Body of pancreas (tissue), 4 donors: ENCODE data around the gene SETSIP. TPM values are rescaled to one million over a fixed set of nuclear protein-coding genes. Genes with fewer than 3 reads are reported as not detected.
"Not testable (repeated sequence)": the region's sequence is repeated elsewhere in the genome, so short reads cannot be mapped to it uniquely, and the experiment has no call there.

Experiments
- ATAC-seq: fragments of 150-250 bp; one replicate; pipeline ENCODE4 v1.9.1; 2016
- DNase-seq, 4 donors: peaks; one replicate each; pipeline ENCODE4 v3.0.0-alpha.2; 2019
- H3K27ac ChIP-seq, 4 donors: fragments of 200-600 bp; sonication (generic); 1 replicate in 3 of 4; 2 replicates in 1 of 4; pipeline versions ENCODE4 v1.5.1 to v1.6.1; 2016 to 2019; ENCODE audit warnings: mild to moderate bottlenecking in 1 of 4, mixed read lengths in 1 of 4, moderate library complexity in 1 of 4
- H3K27me3 ChIP-seq, 2 donors: fragments of 200-600 bp; sonication (generic); one replicate each; pipeline ENCODE4 v1.6.0; 2016; ENCODE audit warnings: mild to moderate bottlenecking in 1 of 2
- H3K36me3 ChIP-seq, 2 donors: fragments of 200-600 bp; sonication (generic); replicated peaks in 1 of 2; 2 replicates each; pipeline ENCODE4 v1.5.1; 2016; ENCODE audit warnings: low read depth in 2 of 2; ENCODE audit not compliant: insufficient read depth in 1 of 2
- H3K4me1 ChIP-seq: fragments of 200-600 bp; sonication (generic); one replicate; pipeline ENCODE4 v1.6.0; 2016
- H3K4me3 ChIP-seq, 2 donors: fragments of 200-600 bp; sonication (generic); 1 replicate in 1 of 2; 2 replicates in 1 of 2; pipeline ENCODE4 v1.5.1; 2016 to 2019
- H3K9me3 ChIP-seq, 3 donors: fragments of 200-600 bp; sonication (generic); 1 replicate in 2 of 3; 2 replicates in 1 of 3; pipeline ENCODE4 v1.5.1; 2016
- POLR2A ChIP-seq, 3 donors: fragments of 450-650 bp; IDR thresholded peaks; one replicate each; pipeline ENCODE4 v1.6.1; 2016; ENCODE audit warnings: antibody characterized with exemption in 3 of 3, mild to moderate bottlenecking in 2 of 3
- WGBS, 2 donors: methylation state at CpG; one replicate each; pipeline ENCODE4 v1.1.5; 2017; 5-methylcytosine and 5-hydroxymethylcytosine counted together
- intact Hi-C: fragments of 100-400 bp; cut with DNase I; formaldehyde crosslinking; loops from one replicate; pipeline ENCODE4 v1.15.1; 2023
- total RNA-seq, 2 donors: library from RNA; depleted of rRNA; stranded (reverse); fragments of >200 nt; gene quantifications; one replicate each; pipeline ENCODE4 v1.1.0, GENCODE V29; 2016
- TF ChIP-seq, protein P1 (sequence below), 7 experiments: fragments of 450-650 bp in 4 of 7; fragments of 200-600 bp in 3 of 7; sonication (generic) in 3 of 7; IDR thresholded peaks; one replicate each; pipeline ENCODE4 v1.5.1; 2016 to 2019; ENCODE audit warnings: antibody characterized with exemption in 7 of 7

SETSIP gene
- total RNA-seq, 2 donors from 2014 or later: not detected

DNA sequence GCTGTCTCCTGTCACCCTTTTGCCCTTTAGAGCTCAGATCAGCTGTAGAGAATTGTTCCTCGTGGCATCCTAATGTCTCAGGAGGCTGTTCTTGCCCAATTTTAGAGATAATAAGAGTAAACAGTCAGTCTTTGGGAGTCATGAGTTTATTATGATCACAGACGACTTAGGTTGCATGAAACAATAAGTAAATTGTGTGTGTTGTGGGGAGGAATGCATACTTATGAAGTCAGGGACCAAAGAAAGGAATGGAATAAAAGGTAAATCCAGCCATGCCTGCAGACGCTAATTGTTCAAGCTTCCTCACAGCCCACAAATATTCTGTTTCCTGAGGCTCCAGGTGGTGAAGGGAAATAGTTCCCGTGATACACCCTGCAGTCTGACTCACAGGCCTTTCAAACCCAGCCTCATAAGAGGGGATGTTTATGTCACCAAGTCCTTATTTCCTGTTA is 44.5 kb downstream of the SETSIP start:
- 17 to 25% methylated on average over 4 of the region's 4 CpGs for WGBS, 2 donors
- peaks cover 4% of the 10 kb centered on the region for H3K4me1 ChIP-seq
- no peak overlapping the region for H3K4me3 ChIP-seq
- no peaks in the 10 kb centered on the region for H3K36me3 ChIP-seq
- no peak for TF ChIP-seq POLR2A (IDR thresholded peaks at IDR 0.05)
- TF ChIP-seq, protein P1, sequence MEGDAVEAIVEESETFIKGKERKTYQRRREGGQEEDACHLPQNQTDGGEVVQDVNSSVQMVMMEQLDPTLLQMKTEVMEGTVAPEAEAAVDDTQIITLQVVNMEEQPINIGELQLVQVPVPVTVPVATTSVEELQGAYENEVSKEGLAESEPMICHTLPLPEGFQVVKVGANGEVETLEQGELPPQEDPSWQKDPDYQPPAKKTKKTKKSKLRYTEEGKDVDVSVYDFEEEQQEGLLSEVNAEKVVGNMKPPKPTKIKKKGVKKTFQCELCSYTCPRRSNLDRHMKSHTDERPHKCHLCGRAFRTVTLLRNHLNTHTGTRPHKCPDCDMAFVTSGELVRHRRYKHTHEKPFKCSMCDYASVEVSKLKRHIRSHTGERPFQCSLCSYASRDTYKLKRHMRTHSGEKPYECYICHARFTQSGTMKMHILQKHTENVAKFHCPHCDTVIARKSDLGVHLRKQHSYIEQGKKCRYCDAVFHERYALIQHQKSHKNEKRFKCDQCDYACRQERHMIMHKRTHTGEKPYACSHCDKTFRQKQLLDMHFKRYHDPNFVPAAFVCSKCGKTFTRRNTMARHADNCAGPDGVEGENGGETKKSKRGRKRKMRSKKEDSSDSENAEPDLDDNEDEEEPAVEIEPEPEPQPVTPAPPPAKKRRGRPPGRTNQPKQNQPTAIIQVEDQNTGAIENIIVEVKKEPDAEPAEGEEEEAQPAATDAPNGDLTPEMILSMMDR (IDR thresholded peaks at IDR 0.05): no peak
- H3K9me3 ChIP-seq: no peaks in the 10 kb centered on the region
- no peak overlapping the region for H3K27ac ChIP-seq
- ATAC-seq: no peak
- no peak for DNase-seq
- H3K27me3 ChIP-seq: no peaks in the 10 kb centered on the region
- intact Hi-C loops: no loop called here

DNA sequence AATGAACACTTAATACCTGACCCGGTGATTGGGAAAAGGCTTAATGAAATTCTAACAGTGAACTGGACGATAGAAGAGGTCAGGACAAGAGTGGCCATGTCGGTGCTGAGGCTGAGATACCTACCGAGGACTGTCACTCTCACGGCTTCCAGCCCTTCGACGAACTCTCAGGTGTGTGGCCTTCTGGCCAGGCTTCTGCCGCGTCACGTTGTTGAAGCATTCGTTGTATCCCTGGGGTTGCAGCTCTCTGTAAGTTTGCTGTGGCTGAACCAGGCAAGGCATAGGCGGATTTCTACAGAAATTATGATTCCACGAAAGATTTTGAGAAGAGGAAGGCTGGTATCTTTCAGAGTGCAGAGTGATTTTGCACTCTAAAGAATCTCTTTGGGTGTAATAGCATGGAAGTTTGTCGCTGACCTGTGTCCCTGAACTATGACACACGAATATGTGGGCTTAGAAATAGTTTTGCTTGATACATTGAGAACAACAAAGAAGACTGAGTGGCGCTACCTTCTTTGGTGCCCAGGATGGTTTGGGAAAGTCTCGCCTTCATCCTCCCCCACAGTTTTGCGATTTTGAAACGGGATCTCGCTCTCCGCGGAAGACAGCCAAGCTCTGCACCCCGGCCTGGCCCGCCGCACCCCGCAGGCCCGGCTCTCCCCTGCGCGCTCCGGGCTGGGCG is 45.8 kb downstream of the SETSIP start:
- Histone ChIP-seq H3K9me3 (no peaks in the 10 kb centered on the region), H3K4me3 (no peak overlapping the region), H3K4me1 (peaks cover 4% of the 10 kb centered on the region), H3K36me3 (no peaks in the 10 kb centered on the region), H3K27ac (no peak overlapping the region), H3K27me3 (no peaks in the 10 kb centered on the region)
- DNase-seq: no peak
- intact Hi-C loops: no loop called here
- no peak for TF ChIP-seq POLR2A (IDR thresholded peaks at IDR 0.05)
- TF ChIP-seq, protein P1 (IDR thresholded peaks at IDR 0.05): no peak
- no peak for ATAC-seq
- 35 to 55% methylated on average over 15 to 31 of the region's 31 CpGs for WGBS, 2 donors

DNA sequence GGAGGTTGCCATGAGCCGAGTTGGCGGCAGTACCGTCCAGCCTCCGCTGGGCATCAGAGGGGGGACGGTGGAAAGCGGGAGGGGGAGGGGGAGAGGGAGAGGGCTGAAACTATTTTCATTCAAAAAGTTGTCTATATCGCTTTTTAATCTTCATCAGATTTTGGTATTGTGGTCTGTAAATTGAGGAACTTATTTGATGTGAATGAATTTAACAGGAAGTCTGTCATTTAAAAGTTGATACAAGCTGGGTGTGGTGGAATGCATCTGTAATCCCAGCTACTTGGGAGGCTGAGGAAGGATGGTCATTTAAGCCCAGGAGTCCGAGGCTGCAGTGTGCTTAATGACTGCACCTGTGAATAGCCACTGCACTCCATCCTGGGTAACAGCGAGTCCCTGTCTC is 48.4 kb downstream of the SETSIP start:
- WGBS, 2 donors: 82 to 90% methylated on average over 9 of the region's 9 CpGs
- Histone ChIP-seq H3K36me3 (no peaks in the 10 kb centered on the region), H3K4me1 (peaks cover 4% of the 10 kb centered on the region), H3K9me3 (no peaks in the 10 kb centered on the region), H3K27me3 (no peaks in the 10 kb centered on the region), H3K4me3 (no peak overlapping the region), H3K27ac (no peak overlapping the region)
- intact Hi-C loops: no loop called here
- DNase-seq (no peak), ATAC-seq (no peak)
- TF ChIP-seq, protein P1 (IDR thresholded peaks at IDR 0.05): no peak
- no peak for TF ChIP-seq POLR2A (IDR thresholded peaks at IDR 0.05)

GRCh38 chr1:92026042-92026441 is 49.2 kb downstream of the SETSIP start:
- H3K9me3 ChIP-seq, H3K4me1 ChIP-seq, ATAC-seq, intact Hi-C loops, H3K36me3 ChIP-seq, DNase-seq, H3K4me3 ChIP-seq, H3K27me3 ChIP-seq, H3K27ac ChIP-seq: not testable (repeated sequence)
- 96 to 100% methylated on average over 1 to 20 of the region's 29 CpGs for WGBS, 2 donors

Other genes starting within 250 kb of the SETSIP start
- 10 to 100 TPM; 52.4 to 63.6 TPM for gene TGFBR3, start 189.3 kb downstream of the SETSIP start, total RNA-seq
- gene BRDT, start 126.0 kb downstream of the SETSIP start, total RNA-seq: not detected
- not detected for gene EPHX4, start 45.4 kb downstream of the SETSIP start, total RNA-seq
- gene BTBD8, start 4.9 kb upstream of the SETSIP start, total RNA-seq: 1 to 10 TPM; 4.7 to 6.6 TPM
- not detected for gene C1orf146, start 142.5 kb upstream of the SETSIP start, total RNA-seq
- gene GLMN, start 223.6 kb upstream of the SETSIP start, total RNA-seq: 1 to 10 TPM; 3.6 to 4.7 TPM
- 1 to 10 TPM; 3.9 to 4.9 TPM for gene RPAP2, start 223.6 kb upstream of the SETSIP start, total RNA-seq